ENCODE data around the gene DPH1.

Gene DPH1

GRCh38 chr17:2013994-2014317, 16.0 kb upstream of the DPH1 start:
- no peak for TF ChIP-seq CTCF (IDR thresholded peaks at IDR 0.05; ENCODE audit: poor library complexity, severe bottlenecking)
- Histone ChIP-seq H3K4me1 (ENCODE audit: insufficient read depth, poor library complexity, severe bottlenecking) (peaks cover 10% of the 10 kb centered on the region), H3K9me3 (ENCODE audit: severe bottlenecking) (no peaks in the 10 kb centered on the region), H3K27me3 (ENCODE audit: insufficient read depth, poor library complexity, severe bottlenecking) (no peaks in the 10 kb centered on the region), H3K36me3 (ENCODE audit: low read depth) (no peaks in the 10 kb centered on the region), H3K27ac (ENCODE audit: poor library complexity, severe bottlenecking) (no peak overlapping the region), H3K4me3 (ENCODE audit: severe bottlenecking) (no peak overlapping the region)
- DNase-seq (ENCODE audit: low spot score) = no peak
- no peak for ATAC-seq (ENCODE audit: low read depth)

GRCh38 chr17:2015314-2015713, 14.6 kb upstream of the DPH1 start:
- Histone ChIP-seq H3K27ac (ENCODE audit: poor library complexity, severe bottlenecking) (no peak overlapping the region), H3K36me3 (ENCODE audit: low read depth) (no peaks in the 10 kb centered on the region), H3K4me1 (ENCODE audit: insufficient read depth, poor library complexity, severe bottlenecking) (peaks cover 10% of the 10 kb centered on the region), H3K4me3 (ENCODE audit: severe bottlenecking) (no peak overlapping the region), H3K27me3 (ENCODE audit: insufficient read depth, poor library complexity, severe bottlenecking) (no peaks in the 10 kb centered on the region), H3K9me3 (ENCODE audit: severe bottlenecking) (no peaks in the 10 kb centered on the region)
- ATAC-seq (ENCODE audit: low read depth) (no peak), DNase-seq (ENCODE audit: low spot score) (no peak)
- TF ChIP-seq CTCF (IDR thresholded peaks at IDR 0.05; ENCODE audit: poor library complexity, severe bottlenecking) = no peak

- no peaks in the 10 kb centered on the region for H3K9me3 ChIP-seq (ENCODE audit: severe bottlenecking)
- no peaks in the 10 kb centered on the region for H3K36me3 ChIP-seq (ENCODE audit: low read depth)
- DNase-seq (ENCODE audit: low spot score) = no peak
- peaks cover 6% of the 10 kb centered on the region for H3K4me1 ChIP-seq (ENCODE audit: insufficient read depth, poor library complexity, severe bottlenecking)
- no peak overlapping the region for H3K27ac ChIP-seq (ENCODE audit: poor library complexity, severe bottlenecking)
- no peak overlapping the region for H3K4me3 ChIP-seq (ENCODE audit: severe bottlenecking)
- no peak for TF ChIP-seq CTCF (IDR thresholded peaks at IDR 0.05; ENCODE audit: poor library complexity, severe bottlenecking)
- ATAC-seq (ENCODE audit: low read depth) = no peak
- no peaks in the 10 kb centered on the region for H3K27me3 ChIP-seq (ENCODE audit: insufficient read depth, poor library complexity, severe bottlenecking)
These were observed 13.5 kb upstream of the DPH1 start for GRCh38 chr17:2016494-2016893.

GRCh38 chr17:2017274-2017941, 12.5 kb upstream of the DPH1 start:
- Histone ChIP-seq H3K4me1 (ENCODE audit: insufficient read depth, poor library complexity, severe bottlenecking) (no peaks in the 10 kb centered on the region), H3K36me3 (ENCODE audit: low read depth) (no peaks in the 10 kb centered on the region), H3K4me3 (ENCODE audit: severe bottlenecking) (no peak overlapping the region), H3K27ac (ENCODE audit: poor library complexity, severe bottlenecking) (no peak overlapping the region), H3K27me3 (ENCODE audit: insufficient read depth, poor library complexity, severe bottlenecking) (no peaks in the 10 kb centered on the region), H3K9me3 (ENCODE audit: severe bottlenecking) (no peaks in the 10 kb centered on the region)
- DNase-seq (ENCODE audit: low spot score) = no peak
- no peak for TF ChIP-seq CTCF (IDR thresholded peaks at IDR 0.05; ENCODE audit: poor library complexity, severe bottlenecking)
- ATAC-seq (ENCODE audit: low read depth) = no peak

GRCh38 chr17:2018716-2019510, 11.0 kb upstream of the DPH1 start:
- Histone ChIP-seq H3K27ac (ENCODE audit: poor library complexity, severe bottlenecking) (no peak overlapping the region), H3K4me3 (ENCODE audit: severe bottlenecking) (no peak overlapping the region), H3K27me3 (ENCODE audit: insufficient read depth, poor library complexity, severe bottlenecking) (peaks cover 7% of the 10 kb centered on the region), H3K4me1 (ENCODE audit: insufficient read depth, poor library complexity, severe bottlenecking) (no peaks in the 10 kb centered on the region), H3K36me3 (ENCODE audit: low read depth) (no peaks in the 10 kb centered on the region), H3K9me3 (ENCODE audit: severe bottlenecking) (no peaks in the 10 kb centered on the region)
- ATAC-seq (ENCODE audit: low read depth) (no peak), DNase-seq (ENCODE audit: low spot score) (no peak)
- TF ChIP-seq CTCF (IDR thresholded peaks at IDR 0.05; ENCODE audit: poor library complexity, severe bottlenecking) = no peak

All from RWPE2 (cell line).